Left ventricle myocardium inferior (tissue), 1 donor: Measurements from ENCODE around the gene QSER1. TPM values are rescaled to one million over a fixed set of nuclear protein-coding genes. Genes with fewer than 3 reads are reported as not detected.
"Not testable (repeated sequence)": the region's sequence is repeated elsewhere in the genome, so short reads cannot be mapped to it uniquely, and the experiment has no call there.

Source experiments
- DNase-seq: peaks from one replicate; pipeline ENCODE4 v3.0.0-alpha.2; 2020
- H3K27ac ChIP-seq: fragments of 200-600 bp; replicated peaks from 2 replicates; pipeline ENCODE4 v1.8.0; 2021
- H3K27me3 ChIP-seq: fragments of 200-600 bp; 2 replicates; pipeline ENCODE4 v1.8.0; 2021; ENCODE audit warnings: low read depth
- H3K36me3 ChIP-seq: fragments of 200-600 bp; 2 replicates; pipeline ENCODE4 v1.8.0; 2021
- H3K4me1 ChIP-seq: fragments of 200-600 bp; 2 replicates; pipeline ENCODE4 v1.8.0; 2021
- H3K4me3 ChIP-seq: fragments of 200-600 bp; 2 replicates; pipeline ENCODE4 v1.8.0; 2021; ENCODE audit warnings: mild to moderate bottlenecking, moderate library complexity
- H3K9me3 ChIP-seq: fragments of 200-600 bp; replicated peaks from 2 replicates; pipeline ENCODE4 v1.8.0; 2021
- CTCF ChIP-seq: fragments of 200-600 bp; IDR thresholded peaks from 2 replicates; pipeline ENCODE4 v1.8.0; 2021; ENCODE audit warnings: antibody characterized with exemption, mild to moderate bottlenecking, borderline replicate concordance
- intact Hi-C: fragments of 100-400 bp; cut with micrococcal nuclease; formaldehyde crosslinking; loops from one replicate; pipeline ENCODE4 v1.11.0; 2022
- total RNA-seq: library from RNA; stranded (reverse); fragmentation: NEBNext Ultra II Directional; extraction: Animal tissue kit (Norgen Biotek cat#: 25700); gene quantifications from one replicate; pipeline ENCODE4 v1.2.1, GENCODE V29; 2021
- donor health status: DM: no; HTN: yes; CAD: no; lungs with severe emphysema.

QSER1 gene
- total RNA-seq, 1 donor from 2014 or later = 15.0 TPM

- Histone ChIP-seq H3K4me1 (no peaks in the 10 kb centered on the region), H3K27me3 (peaks cover 6% of the 10 kb centered on the region), H3K9me3 (no peaks in the 10 kb centered on the region), H3K4me3 (no peak overlapping the region), H3K27ac (no peak overlapping the region), H3K36me3 (no peaks in the 10 kb centered on the region)
- intact Hi-C loops = no loop called here
- no peak for DNase-seq
- TF ChIP-seq CTCF = no peak
These were observed 135.4 kb downstream of the QSER1 start for GRCh38 chr11:33027846-33028536.

- Histone ChIP-seq H3K27me3 (peaks cover 6% of the 10 kb centered on the region), H3K27ac (no peak overlapping the region), H3K4me3 (no peak overlapping the region), H3K4me1 (no peaks in the 10 kb centered on the region), H3K36me3 (no peaks in the 10 kb centered on the region), H3K9me3 (no peaks in the 10 kb centered on the region)
- TF ChIP-seq CTCF = no peak
- intact Hi-C loops = no loop called here
- DNase-seq = no peak
These were observed 135.9 kb downstream of the QSER1 start for GRCh38 chr11:33028537-33028914.

GRCh38 chr11:33029218-33029617, 136.6 kb downstream of the QSER1 start:
- DNase-seq, H3K36me3 ChIP-seq, H3K4me3 ChIP-seq, H3K27ac ChIP-seq, H3K27me3 ChIP-seq, H3K9me3 ChIP-seq, H3K4me1 ChIP-seq, intact Hi-C loops: not testable (repeated sequence)

Other genes starting within 250 kb of the QSER1 start
- not detected for gene CCDC73, start 98.1 kb upstream of the QSER1 start, total RNA-seq
- 0.33 TPM for gene PRRG4, start 62.9 kb upstream of the QSER1 start, total RNA-seq
- 0.55 TPM for gene DEPDC7, start 123.1 kb downstream of the QSER1 start, total RNA-seq
- gene TCP11L1, start 146.8 kb downstream of the QSER1 start, total RNA-seq = 4.7 TPM